ENCODE measurements around the gene SVIL. TPM values are rescaled to one million over a fixed set of nuclear protein-coding genes. Genes with fewer than 3 reads are reported as not detected.

The SVIL gene
- total RNA-seq, 1 experiment from 2014 or later, result 15.3 TPM

- H3K4me3 Mint-ChIP-seq, result no peak overlapping the region
- Histone ChIP-seq H3K79me2 (ENCODE audit: insufficient read depth, low read length) (no peaks in the 10 kb centered on the region; the same call in 1 of the 2 replicates), H3K18ac (ENCODE audit: insufficient read length, low read depth, low read length) (no peak overlapping the region), H3K4me2 (ENCODE audit: insufficient read depth, insufficient read length, low read length) (no peak overlapping the region), H3K27me3 (ENCODE audit: insufficient read depth, low read length) (no peaks in the 10 kb centered on the region), H3K23ac (ENCODE audit: insufficient read length, low read depth, low read length) (no peak overlapping the region), H4K5ac (ENCODE audit: insufficient read length, low read depth, low read length) (no peak overlapping the region), H3T11ph (ENCODE audit: low read length) (no peak overlapping the region), H3K27ac (ENCODE audit: insufficient read length, low read depth, low read length) (no peak overlapping the region), H2BK5ac (ENCODE audit: insufficient read length, low read length) (no peak overlapping the region), H3K56ac (ENCODE audit: insufficient read length, low read depth, low read length) (no peak overlapping the region), H2BK20ac (ENCODE audit: low read depth, low read length, poor library complexity, severe bottlenecking) (no peak overlapping the region), H3K4ac (ENCODE audit: low read depth, low read length) (no peak overlapping the region), H2AK5ac (ENCODE audit: insufficient read length, low read length) (no peak overlapping the region), H4K91ac (ENCODE audit: insufficient read length, low read depth, low read length) (no peak overlapping the region), H3K4me1 (ENCODE audit: insufficient read depth, low read length) (no peaks in the 10 kb centered on the region; the same call in 1 of the 2 replicates), H2BK15ac (ENCODE audit: low read depth, low read length) (no peak overlapping the region), H3K9me3 (ENCODE audit: control insufficient read depth, low read depth, low read length) (no peaks in the 10 kb centered on the region), H3K23me2 (ENCODE audit: insufficient read length, low read depth, low read length, poor library complexity, severe bottlenecking) (no peaks in the 10 kb centered on the region), H4K8ac (replicated peaks; ENCODE audit: insufficient read length, low read depth, low read length) (no peak overlapping the region), H3K9ac (ENCODE audit: extremely low read depth, insufficient read length, low read length) (no peak overlapping the region), H2BK120ac (ENCODE audit: low read depth, low read length, poor library complexity, severe bottlenecking) (no peak overlapping the region), H2AFZ (ENCODE audit: low read length) (no peak overlapping the region), H4K20me1 (ENCODE audit: control insufficient read depth, insufficient read depth, insufficient read length) (no peaks in the 10 kb centered on the region), H3K79me1 (ENCODE audit: insufficient read depth, low read depth, low read length, poor library complexity, severe bottlenecking) (no peaks in the 10 kb centered on the region), H2BK12ac (ENCODE audit: insufficient read length, low read depth, low read length) (no peak overlapping the region), H3K14ac (ENCODE audit: insufficient read depth, low read length) (no peak overlapping the region)
- peaks cover 7 to 18% of the 10 kb centered on the region in 2 experiments for H3K4me1 Mint-ChIP-seq
- no peak for TF ChIP-seq CTCF (conservative IDR thresholded peaks at IDR 0.05)
- peaks cover 17 to 21% (median 19%) of the 10 kb centered on the region in 3 experiments for H3K36me3 Mint-ChIP-seq (ENCODE audit: insufficient read depth in 1 of 3, low read depth in 3 of 3)
- no peak overlapping the region for H3K27ac Mint-ChIP-seq
- H3K9me3 Mint-ChIP-seq, result peaks cover 8 to 14% of the 10 kb centered on the region in 2 experiments; a peak in 4 of 5 replicates
- no peak for DNase-seq
- no peaks in the 10 kb centered on the region; the same call in 1 of the 2 replicates for H3K27me3 Mint-ChIP-seq (ENCODE audit: low read depth)
- no CpG with 5 or more reads among the region's 6 CpGs for WGBS (ENCODE audit: extremely low coverage, insufficient read length, low lambda C conversion rate)
Measured at GRCh38 chr10:29613196-29613595, 21.6 kb downstream of the SVIL start.
